ENCODE data around the gene KHK.
"Not testable (repeated sequence)": the region's sequence is repeated elsewhere in the genome, so short reads cannot be mapped to it uniquely, and the experiment has no call there.

The KHK gene

DNA sequence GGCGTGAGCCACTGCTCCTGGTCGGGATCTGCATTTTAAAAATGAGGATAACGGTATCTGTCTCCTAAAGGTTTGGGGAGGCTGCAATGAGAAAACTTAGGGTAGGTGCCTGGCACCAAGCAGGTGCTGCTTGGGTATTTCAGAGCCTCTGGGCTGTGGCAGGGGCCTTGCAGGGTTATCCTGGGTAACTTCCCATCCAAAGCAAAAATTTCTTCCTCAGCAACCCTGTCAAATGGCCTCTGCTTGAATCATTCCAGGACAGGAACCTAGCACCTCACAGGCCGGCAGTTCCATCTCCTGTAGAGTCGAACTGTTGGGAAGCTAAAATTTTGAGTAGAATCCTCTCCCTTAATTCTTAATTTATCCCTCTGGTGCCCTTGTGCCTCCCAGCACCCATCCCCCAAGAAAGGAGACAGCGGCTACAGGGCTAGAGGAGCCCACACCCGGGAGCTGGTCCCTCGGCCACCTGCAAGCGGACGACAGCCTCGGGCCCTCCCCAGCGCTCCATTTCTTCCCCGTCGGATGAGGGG lies 31.5 kb downstream of the KHK start:
- no peak for DNase-seq
- Mint-ChIP-seq H3K9me3 (peaks cover 12% of the 10 kb centered on the region), H3K27me3 (ENCODE audit: low read depth, poor library complexity) (peaks cover 97% of the 10 kb centered on the region), H3K27ac (no peak overlapping the region), H3K36me3 (ENCODE audit: low read depth) (no peaks in the 10 kb centered on the region), H3K4me1 (peaks cover 14% of the 10 kb centered on the region), H3K4me3 (peak overlapping the region; percentile 69)
- TF ChIP-seq, protein P1, sequence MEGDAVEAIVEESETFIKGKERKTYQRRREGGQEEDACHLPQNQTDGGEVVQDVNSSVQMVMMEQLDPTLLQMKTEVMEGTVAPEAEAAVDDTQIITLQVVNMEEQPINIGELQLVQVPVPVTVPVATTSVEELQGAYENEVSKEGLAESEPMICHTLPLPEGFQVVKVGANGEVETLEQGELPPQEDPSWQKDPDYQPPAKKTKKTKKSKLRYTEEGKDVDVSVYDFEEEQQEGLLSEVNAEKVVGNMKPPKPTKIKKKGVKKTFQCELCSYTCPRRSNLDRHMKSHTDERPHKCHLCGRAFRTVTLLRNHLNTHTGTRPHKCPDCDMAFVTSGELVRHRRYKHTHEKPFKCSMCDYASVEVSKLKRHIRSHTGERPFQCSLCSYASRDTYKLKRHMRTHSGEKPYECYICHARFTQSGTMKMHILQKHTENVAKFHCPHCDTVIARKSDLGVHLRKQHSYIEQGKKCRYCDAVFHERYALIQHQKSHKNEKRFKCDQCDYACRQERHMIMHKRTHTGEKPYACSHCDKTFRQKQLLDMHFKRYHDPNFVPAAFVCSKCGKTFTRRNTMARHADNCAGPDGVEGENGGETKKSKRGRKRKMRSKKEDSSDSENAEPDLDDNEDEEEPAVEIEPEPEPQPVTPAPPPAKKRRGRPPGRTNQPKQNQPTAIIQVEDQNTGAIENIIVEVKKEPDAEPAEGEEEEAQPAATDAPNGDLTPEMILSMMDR (IDR thresholded peaks at IDR 0.05): no peak

DNA sequence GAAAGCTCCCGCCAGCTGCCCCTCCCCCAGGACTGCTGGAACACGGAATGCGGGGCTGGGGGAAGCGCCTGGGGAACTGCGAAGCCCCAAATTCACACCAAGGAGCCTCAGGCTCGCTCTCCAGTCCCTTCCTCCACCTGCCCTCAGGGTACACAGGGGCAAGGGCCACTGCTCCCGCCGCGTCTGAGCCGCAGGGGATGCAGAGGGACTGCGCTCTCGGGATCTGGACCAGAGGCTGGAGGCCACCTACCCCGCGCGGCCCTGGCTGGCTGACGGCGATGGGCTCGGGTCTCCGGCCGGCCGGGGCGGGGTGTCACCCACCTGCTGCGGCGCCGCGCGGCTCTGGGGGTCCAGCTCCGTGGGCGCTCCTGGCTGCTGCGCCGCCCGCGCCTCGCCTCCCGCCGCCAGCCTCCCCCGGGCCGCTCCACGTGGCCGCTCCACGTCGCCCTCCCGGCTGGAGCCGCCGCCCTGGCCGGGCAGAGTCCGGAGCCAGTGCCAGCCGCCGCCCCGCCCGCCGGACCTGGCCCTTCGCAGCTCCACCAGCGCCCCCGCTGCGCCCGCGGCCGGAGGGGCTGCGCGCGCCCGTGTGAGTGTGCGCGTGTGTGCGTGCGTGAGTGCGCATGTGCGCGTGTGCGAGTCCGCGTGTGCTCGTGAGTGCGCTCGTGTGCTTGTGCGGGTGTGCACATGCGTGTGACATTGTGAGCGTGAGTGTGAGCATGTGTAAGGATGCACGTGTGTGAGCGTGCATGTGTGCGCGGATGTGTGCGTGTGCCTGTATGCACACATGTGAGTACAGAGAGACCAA lies 32.2 kb downstream of the KHK start, which contains the start of gene CGREF1:
TSS of gene CGREF1 (minus strand) at position 604 of the 805 bp plus-strand sequence. CDS start 14,762 bp downstream, outside the sequence.
- no peaks in the 10 kb centered on the region for H3K36me3 Mint-ChIP-seq (ENCODE audit: low read depth)
- H3K9me3 Mint-ChIP-seq: peaks cover 12% of the 10 kb centered on the region
- no peak within 1 kb of the TSS for H3K27ac Mint-ChIP-seq
- H3K4me1 Mint-ChIP-seq: peaks cover 18% of the 10 kb centered on the region
- peak within 1 kb of the TSS; percentile 77 for H3K4me3 Mint-ChIP-seq
- DNase-seq: peak; percentile 53
- TF ChIP-seq, protein P1 (IDR thresholded peaks at IDR 0.05): no peak
- H3K27me3 Mint-ChIP-seq (ENCODE audit: low read depth, poor library complexity): peaks cover 94% of the 10 kb centered on the region

DNA sequence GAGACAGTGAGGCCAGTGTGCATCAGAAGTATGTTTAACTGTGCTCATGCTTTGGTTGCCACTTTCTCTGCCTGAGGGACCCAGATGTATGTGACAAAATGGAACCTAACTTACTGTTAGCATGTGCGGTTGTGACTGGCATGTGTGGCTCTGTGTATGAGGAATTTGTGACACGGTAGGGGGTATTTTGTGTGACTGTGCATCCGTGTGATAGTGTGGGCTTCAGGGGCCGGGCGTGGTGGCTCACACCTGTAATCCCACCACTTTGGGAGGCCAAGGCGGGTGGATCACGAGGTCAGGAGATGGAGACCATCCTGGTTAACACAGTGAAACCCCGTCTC lies 32.7 kb downstream of the KHK start:
- not testable (repeated sequence) for H3K36me3 Mint-ChIP-seq (ENCODE audit: low read depth); H3K27ac Mint-ChIP-seq; DNase-seq
- peak overlapping the region; percentile 77 for H3K4me3 Mint-ChIP-seq
- peaks cover 89% of the 10 kb centered on the region for H3K27me3 Mint-ChIP-seq (ENCODE audit: low read depth, poor library complexity)
- H3K9me3 Mint-ChIP-seq: peaks cover 12% of the 10 kb centered on the region
- peaks cover 22% of the 10 kb centered on the region for H3K4me1 Mint-ChIP-seq

DNA sequence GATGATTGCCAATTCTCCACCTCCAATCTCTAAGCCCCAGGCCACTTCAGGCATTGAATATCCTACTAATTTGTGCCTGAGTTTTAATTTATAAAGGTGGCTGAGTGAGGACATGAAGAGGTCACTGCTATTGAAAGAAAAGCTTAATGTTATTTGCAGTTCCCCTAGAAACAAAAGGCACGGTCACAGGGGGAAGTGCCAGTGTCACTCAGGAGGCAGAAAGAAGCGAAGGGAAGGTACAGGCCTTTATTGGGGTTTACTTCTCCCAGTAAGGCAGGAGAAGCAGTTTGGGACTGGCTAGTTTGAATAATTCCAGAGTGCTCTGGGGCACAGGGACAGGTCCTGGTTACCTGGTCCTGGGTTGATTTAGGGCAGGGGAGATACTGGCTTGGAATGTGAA lies 35.3 kb downstream of the KHK start:
- DNase-seq: no peak
- H3K27ac Mint-ChIP-seq: no peak overlapping the region
- H3K4me1 Mint-ChIP-seq: peaks cover 22% of the 10 kb centered on the region
- peaks cover 75% of the 10 kb centered on the region for H3K27me3 Mint-ChIP-seq (ENCODE audit: low read depth, poor library complexity)
- no peaks in the 10 kb centered on the region for H3K36me3 Mint-ChIP-seq (ENCODE audit: low read depth)
- TF ChIP-seq, protein P1 (IDR thresholded peaks at IDR 0.05): no peak
- peaks cover 12% of the 10 kb centered on the region for H3K9me3 Mint-ChIP-seq
- no peak overlapping the region for H3K4me3 Mint-ChIP-seq

DNA sequence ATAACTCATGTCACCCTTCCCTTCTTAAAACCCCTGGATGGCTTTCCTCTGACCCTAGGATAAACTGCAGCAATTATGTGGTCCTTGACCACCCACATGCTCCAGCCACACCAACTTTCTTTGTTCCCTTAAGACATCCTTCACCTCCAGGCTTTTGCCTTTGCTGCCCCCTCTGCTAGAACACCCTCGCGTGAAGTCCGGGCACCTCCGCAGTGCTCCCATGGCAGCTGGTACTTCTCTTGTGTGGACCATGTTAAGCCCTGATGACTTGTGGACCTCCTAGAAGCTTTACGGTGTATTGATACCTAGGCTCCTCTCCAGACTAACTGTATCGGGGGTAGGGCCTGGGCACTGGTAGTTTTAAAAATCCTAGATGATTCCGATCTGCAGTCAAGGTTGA lies 36.2 kb downstream of the KHK start:
- H3K27ac Mint-ChIP-seq: no peak overlapping the region
- peaks cover 12% of the 10 kb centered on the region for H3K9me3 Mint-ChIP-seq
- no peaks in the 10 kb centered on the region for H3K36me3 Mint-ChIP-seq (ENCODE audit: low read depth)
- TF ChIP-seq, protein P1 (IDR thresholded peaks at IDR 0.05): no peak
- H3K27me3 Mint-ChIP-seq (ENCODE audit: low read depth, poor library complexity): peaks cover 67% of the 10 kb centered on the region
- peak overlapping the region; percentile 85 for H3K4me3 Mint-ChIP-seq
- DNase-seq: no peak
- peaks cover 22% of the 10 kb centered on the region for H3K4me1 Mint-ChIP-seq

DNA sequence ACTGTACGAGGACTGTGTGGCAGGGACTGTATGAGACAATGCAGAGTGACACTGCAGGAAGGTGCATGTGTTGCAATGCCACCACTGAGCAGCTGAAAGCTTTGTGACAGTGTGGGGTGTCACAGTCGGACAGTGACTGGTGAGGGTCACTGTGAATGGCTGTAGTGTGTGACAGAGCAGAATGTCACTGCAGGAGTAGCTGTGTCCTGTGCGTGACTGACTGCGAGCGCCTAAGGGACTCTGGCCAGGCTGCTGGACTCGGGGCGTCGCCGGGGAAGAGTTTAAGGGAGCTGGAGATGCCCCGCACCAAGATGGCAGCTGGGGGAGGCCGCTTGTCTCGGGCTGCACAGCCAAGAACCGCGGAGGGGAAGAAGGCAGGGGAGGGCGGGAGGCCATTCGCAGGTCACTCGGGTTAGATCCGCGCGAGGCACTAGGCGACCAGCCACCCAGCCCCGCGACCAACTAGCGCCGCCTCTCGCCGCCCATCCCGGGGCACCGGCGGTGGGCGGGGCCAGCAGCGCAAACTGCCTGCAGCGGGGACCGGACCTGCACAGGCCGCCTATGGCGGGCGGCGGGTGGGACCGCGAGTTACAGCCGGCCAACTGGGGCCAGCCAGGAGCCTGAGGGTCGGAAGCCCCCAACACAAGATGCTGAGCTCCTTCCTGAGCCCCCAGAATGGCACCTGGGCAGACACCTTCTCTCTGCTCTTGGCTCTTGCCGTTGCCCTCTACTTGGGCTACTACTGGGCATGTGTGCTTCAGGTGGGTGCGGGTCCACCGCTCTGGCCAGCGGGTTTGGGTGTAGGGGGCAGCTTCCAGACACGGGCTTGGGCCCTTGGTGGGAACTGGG lies 37.0 kb downstream of the KHK start, which contains the start of gene ABHD1:
TSS of gene ABHD1 (plus strand) at position 514 of the 849 bp plus-strand sequence. CDS start at position 648, 134 bp downstream.
- Mint-ChIP-seq H3K27ac (no peak within 1 kb of the TSS), H3K4me3 (peak within 1 kb of the TSS; percentile 85), H3K4me1 (peaks cover 22% of the 10 kb centered on the region), H3K27me3 (ENCODE audit: low read depth, poor library complexity) (peaks cover 60% of the 10 kb centered on the region), H3K9me3 (peaks cover 12% of the 10 kb centered on the region), H3K36me3 (ENCODE audit: low read depth) (no peaks in the 10 kb centered on the region)
- TF ChIP-seq, protein P1 (IDR thresholded peaks at IDR 0.05): no peak
- DNase-seq: peak; percentile 79

Measured in nephron progenitor cell (in vitro differentiated cells).